GM21737 (cell line): ENCODE data around the gene MRPL41.
"Not testable (repeated sequence)": the region's sequence is repeated elsewhere in the genome, so short reads cannot be mapped to it uniquely, and the experiment has no call there.

Source experiments
- ATAC-seq: cut with Tn5 transposase; IDR thresholded peaks from one replicate; pipeline ENCODE4 v1.9.1; 2021; ENCODE audit warnings: mild to moderate bottlenecking, moderate library complexity; ENCODE audit not compliant: unreplicated experiment

The MRPL41 gene

GRCh38 chr9:137581361-137582285, 29.9 kb downstream of the MRPL41 start:
- no peak for ATAC-seq

DNA sequence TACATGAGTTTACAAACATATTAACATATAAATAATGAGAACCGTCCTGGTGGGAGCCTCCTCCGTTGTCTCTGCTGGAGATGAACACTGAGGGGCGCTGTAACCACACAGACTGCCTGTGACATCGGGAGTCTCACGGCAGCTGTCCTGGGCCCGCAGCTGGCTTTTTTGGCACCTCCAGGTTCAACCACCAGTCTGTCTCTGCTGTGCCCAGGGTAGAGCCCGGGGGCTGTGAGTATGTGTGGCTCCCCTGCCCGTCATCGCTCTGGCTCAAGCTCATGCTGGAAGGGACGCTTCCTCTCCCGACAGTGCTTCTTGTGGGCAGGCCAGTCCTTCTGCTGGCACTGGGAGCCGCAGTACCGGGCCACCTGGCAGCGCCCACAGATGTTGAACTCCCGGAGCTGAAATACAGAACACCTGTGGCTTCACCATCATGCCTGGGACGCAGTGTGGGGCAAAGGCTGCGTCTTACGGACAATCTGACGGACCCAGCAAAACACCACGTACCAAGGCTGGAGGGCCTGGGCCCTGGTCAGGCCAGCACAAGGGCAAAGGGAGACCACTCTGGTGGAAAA, 30.7 kb downstream of the MRPL41 start:
- no peak for ATAC-seq

DNA sequence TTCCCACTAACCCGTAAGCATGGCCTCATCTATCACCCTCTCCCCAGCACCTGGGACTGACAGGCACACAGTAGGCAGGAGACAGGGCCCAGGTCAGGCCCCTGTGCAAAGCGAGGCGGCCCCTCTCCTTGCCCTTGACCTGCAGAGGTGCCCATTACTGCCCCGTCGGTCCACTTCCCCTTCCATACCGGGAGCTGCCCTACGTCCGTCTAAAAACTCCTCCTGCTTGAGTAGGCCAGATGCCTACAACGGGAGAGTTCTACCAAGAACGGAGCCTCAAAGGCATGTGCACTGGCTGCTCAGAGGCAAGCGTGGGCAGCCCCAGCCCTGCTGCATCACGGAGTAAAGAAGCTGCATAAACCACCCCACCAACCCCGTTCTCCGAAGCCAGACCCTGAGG, 31.7 kb downstream of the MRPL41 start:
- no peak for ATAC-seq

- no peak for ATAC-seq
These were observed 32.3 kb downstream of the MRPL41 start for GRCh38 chr9:137583957-137584356.

DNA sequence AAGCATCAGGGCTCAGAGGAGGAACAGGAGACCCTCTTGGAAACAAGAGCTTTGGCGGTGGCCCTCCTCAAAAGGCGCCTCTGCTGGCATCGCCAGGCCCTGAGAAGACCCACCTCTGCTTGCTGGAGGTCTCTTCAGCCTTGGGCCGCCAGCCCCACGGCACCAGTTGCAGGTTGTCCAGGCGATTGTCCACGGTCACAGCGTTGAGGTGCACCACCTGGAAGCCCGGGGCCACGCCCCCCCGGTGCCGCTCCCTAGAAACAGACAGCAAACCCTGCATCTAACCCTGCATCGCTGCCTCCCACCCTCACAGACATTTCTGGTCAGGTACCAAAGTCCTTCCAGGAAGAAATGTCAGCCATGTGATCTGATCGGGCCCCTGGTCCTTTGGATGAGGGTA, 35.2 kb downstream of the MRPL41 start:
- no peak for ATAC-seq

DNA sequence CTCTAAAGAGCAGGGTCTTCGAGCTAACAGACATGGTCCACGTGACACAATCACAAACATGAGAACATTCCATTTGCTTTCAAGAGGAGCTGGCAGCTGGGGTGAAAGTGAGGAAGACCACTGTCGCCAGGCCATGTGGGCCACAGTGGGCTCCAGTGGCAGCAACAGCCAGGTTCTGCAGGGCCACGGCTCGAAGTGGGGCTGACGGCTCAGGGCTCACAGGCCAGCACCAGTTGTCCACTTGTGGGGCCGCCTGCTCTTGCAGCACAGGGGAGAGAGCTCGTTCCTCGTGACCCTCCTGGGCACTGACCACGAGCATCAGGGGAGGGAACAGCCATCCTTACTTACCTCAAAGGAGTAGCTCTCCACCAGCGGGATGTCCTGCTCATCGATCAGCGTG, 36.6 kb downstream of the MRPL41 start:
- no peak for ATAC-seq

DNA sequence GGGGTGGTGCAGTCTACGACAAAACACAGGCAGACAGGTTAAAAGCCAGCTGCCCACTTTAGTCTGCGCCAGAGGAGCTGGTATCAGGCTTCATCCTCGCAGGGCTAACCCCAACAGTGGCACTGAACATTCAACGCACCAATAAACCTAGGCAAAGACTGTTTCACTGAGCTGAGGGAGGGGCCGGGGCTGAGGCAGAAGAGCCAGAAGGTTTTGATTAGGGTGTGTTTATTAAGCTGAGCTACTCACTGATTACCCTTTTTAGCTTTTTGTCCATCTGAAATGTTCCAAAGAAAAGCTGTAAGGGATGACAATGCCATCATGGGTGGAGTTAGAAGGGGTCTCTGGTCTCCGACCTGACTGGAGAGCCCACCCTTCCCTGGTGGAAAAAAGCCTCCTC, 37.2 kb downstream of the MRPL41 start:
- no peak for ATAC-seq

GRCh38 chr9:137589441-137590122, 37.9 kb downstream of the MRPL41 start:
- ATAC-seq: peak; percentile 24

- no peak for ATAC-seq
These were observed 38.4 kb downstream of the MRPL41 start for GRCh38 chr9:137590123-137590468.

DNA sequence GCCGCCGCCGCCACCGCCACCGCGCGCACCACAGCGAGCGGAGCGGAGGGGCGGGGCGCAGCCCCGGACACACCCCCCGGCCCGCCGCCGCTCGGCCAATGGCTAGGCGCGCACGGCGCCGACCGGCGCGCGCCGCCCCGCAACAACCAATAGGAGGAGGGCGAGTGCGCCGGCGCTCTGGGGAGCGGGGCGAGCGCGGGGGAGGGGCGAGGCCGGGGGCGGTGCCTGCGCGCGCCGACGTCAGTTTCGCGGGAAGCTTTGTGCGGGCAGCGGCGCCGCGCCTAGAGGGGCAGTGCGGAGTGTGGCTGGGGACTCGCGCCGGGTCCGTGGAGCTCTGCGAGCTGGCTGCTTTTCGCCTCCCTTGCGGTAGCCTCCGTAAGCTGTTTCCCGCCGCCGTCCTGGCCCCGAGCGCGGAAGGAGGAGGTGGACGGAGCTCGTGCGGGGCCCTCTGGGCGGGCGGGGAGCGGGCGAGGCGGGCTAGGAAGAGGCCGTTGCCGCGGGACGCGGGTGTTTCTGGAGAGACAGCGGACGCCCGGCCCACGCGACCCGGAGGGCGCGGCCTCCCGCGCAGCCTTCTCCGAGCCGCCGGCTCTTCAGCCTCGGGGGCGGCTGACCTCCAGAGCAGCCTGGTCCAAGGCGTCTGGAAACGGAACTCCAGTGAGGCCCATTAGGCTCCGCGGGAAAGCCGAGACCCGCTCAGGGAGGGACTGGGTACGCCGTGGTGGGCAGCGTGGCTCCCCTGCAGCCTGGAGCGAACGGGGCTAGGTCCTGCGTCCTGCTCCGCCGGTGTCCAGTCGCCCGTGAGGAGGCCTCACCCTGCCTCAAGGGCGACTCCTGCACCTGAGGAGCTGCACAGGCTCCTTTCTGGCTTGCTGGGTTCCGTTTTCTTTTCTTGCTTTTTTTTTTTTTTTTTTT, 39.0 kb downstream of the MRPL41 start, which contains the start of gene ZMYND19:
Gene ZMYND19, minus strand, starts transcription at position 44 of the 915 bp plus-strand sequence. CDS start 249 bp downstream, outside the sequence.
- ATAC-seq: peak; percentile 68

DNA sequence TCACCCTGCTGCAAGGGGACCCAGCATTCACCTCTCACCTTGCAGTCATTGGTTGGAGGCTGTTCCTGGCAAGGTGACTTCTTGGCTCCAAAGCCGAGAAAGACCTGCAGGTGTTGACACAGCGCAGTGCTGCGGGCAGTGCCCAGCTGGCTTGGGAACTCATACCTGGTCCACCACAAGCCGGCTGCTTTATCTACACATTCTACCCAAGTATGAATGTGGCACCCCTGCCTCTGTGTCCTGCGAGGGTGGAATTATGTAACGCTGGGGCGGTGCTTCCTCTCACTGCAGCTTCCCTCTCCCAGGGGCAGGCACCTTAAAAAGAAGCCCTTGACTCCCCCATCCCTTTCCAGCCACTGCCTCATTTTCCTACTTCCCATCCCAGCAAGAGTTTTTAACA, 41.1 kb downstream of the MRPL41 start:
- ATAC-seq: no peak

GRCh38 chr9:137593176-137593575, 41.5 kb downstream of the MRPL41 start:
- ATAC-seq: no peak

DNA sequence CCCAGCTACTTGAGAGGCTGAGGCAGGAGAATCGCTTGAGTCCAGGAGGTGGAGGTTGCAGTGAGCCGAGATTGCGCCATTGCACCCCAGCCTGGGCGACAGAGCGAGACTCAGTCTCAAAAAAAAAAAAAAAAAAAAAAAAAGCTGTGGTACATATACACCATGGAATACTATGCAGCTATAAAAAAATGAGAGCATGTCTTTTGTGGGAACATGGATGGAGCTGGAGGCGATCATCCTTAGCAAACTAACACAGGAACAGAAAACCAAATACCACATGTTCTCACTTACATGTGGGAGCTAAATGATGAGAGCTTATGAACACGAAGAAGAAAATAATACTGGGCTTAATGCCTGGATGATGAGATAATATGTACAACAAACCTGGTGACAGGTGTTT, 44.9 kb downstream of the MRPL41 start:
- ATAC-seq: not testable (repeated sequence)

GRCh38 chr9:137598943-137599342, 47.3 kb downstream of the MRPL41 start:
- no peak for ATAC-seq
